ENCODE measurements around the gene CTNNA2. TPM values are rescaled to one million over a fixed set of nuclear protein-coding genes. Genes with fewer than 3 reads are reported as not detected.

Gene CTNNA2
- total and polyA plus RNA-seq, 2 of the 8 experiments (the other 6 are each of a cell fraction or from before 2014, with no cell fraction given), result 3.9 to 9.0 TPM

DNA sequence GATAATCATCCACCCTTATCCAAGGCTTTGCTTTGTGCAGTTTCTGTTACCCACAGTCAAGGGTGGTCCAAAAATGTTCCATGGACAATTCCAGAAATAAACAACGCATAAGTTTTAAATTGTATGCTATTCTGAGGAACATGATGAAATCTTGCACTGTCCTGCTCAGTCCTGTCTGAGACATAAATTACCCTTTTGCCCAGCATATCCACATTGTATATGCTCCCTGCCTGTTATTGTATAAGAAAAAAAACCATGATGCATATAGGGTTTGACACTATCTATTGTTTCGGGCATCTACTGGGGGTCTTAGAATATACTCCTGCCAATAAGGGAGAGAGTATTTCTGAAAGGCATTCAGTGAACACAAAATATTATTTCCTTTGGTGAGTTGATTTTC lies 767.7 kb downstream of the CTNNA2 start:
- POLR2A ChIA-PET (ENCODE audit: partially characterized antibody), result no interaction called here
- Histone ChIP-seq H2BK20ac (ENCODE audit: low read length) (no peak overlapping the region), H4K8ac (ENCODE audit: extremely low read depth, insufficient read depth, low read length) (no peak overlapping the region), H3K4ac (replicated peaks; ENCODE audit: insufficient read length, low read depth, low read length) (no peak overlapping the region), H3K36me3 (ENCODE audit: control insufficient read depth in 2 of 4, insufficient read depth in 4 of 4, low read length in 3 of 4) (no peaks in the 10 kb centered on the region), H3K4me3 (ENCODE audit: extremely low read depth in 1 of 4, insufficient read depth in 2 of 4, low read depth in 3 of 4, low read length in 4 of 4) (no peak overlapping the region), H4K91ac (replicated peaks; ENCODE audit: insufficient read length, low read length) (no peak overlapping the region), H3K23me2 (ENCODE audit: low read depth, low read length) (no peaks in the 10 kb centered on the region; the same call in 1 of the 2 replicates), H2BK5ac (ENCODE audit: low read depth, low read length) (no peak overlapping the region), H2AK5ac (ENCODE audit: low read depth, low read length) (no peak overlapping the region), H2BK15ac (ENCODE audit: low read length) (no peak overlapping the region), H3K4me1 (replicated peaks in 1 of 4; ENCODE audit: control insufficient read depth in 3 of 4, insufficient read depth in 4 of 4, low read length in 3 of 4) (no peaks in the 10 kb centered on the region), H3K4me2 (ENCODE audit: insufficient read depth in 1 of 2, low read depth in 2 of 2, low read length in 2 of 2) (no peak overlapping the region), H3K14ac (ENCODE audit: insufficient read length) (no peak overlapping the region), H3K23ac (ENCODE audit: insufficient read length) (no peak overlapping the region), H3K79me1 (ENCODE audit: low read depth, low read length) (no peaks in the 10 kb centered on the region), H2BK12ac (ENCODE audit: low read depth, low read length) (no peak overlapping the region), H4K5ac (ENCODE audit: insufficient read length, low read depth, low read length) (no peak overlapping the region), H3K9ac (replicated peaks in 1 of 4; ENCODE audit: extremely low read depth in 1 of 4, low read depth in 3 of 4, low read length in 3 of 4) (no peak overlapping the region), H3K27me3 (replicated peaks in 1 of 4; ENCODE audit: control insufficient read depth in 3 of 4, extremely low read depth in 1 of 4, insufficient read depth in 3 of 4, low read length in 3 of 4) (no peaks in the 10 kb centered on the region), H3K27ac (ENCODE audit: low read depth, low read length) (no peak overlapping the region), H3K79me2 (ENCODE audit: control insufficient read depth in 1 of 2, insufficient read depth in 2 of 2, low read length in 2 of 2) (no peaks in the 10 kb centered on the region), H4K20me1 (replicated peaks in 1 of 2; ENCODE audit: control insufficient read depth in 1 of 2, insufficient read depth in 2 of 2, low read length in 2 of 2) (no peaks in the 10 kb centered on the region), H2AFZ (ENCODE audit: low read length) (no peak overlapping the region), H3K9me3 (ENCODE audit: insufficient read depth in 2 of 2, low read depth in 1 of 2, low read length in 1 of 2) (0 out of 4 replicates have a peak, but pooled peaks cover 0 to 4% of the 10 kb centered on the region in 2 experiments), H3K18ac (ENCODE audit: extremely low read depth, low read length) (no peak overlapping the region), H2BK120ac (replicated peaks; ENCODE audit: low read depth, low read length) (no peak overlapping the region), H3K56ac (replicated peaks; ENCODE audit: insufficient read length, low read depth, low read length) (no peak overlapping the region)
- DNase-seq (ENCODE audit: low read depth in 1 of 2, low spot score in 2 of 2), result no peak
- FAIRE-seq, result no peak
- CTCF ChIA-PET (ENCODE audit: partially characterized antibody), result no interaction called here
- 92% methylated on average over 2 of the region's 2 CpGs; no CpG with 5 or more reads in 1 of the 2 experiments for WGBS, 2 experiments (ENCODE audit: extremely low coverage in 1 of 2, insufficient coverage in 1 of 2, insufficient read length in 1 of 2, insufficient replicate concordance in 2 of 2, low coverage in 1 of 2, low lambda C conversion rate in 2 of 2, missing lambda C conversion rate in 1 of 2)
- no peak for TF ChIP-seq CBX8 (IDR thresholded peaks at IDR 0.05; ENCODE audit: borderline replicate concordance, low read depth, low read length)
- TF ChIP-seq BRCA1 (IDR thresholded peaks at IDR 0.05; ENCODE audit: low read depth, low read length), result no peak

Data from H1 (cell line).